Measurements from ENCODE around the gene VPS37B. TPM values are rescaled to one million over a fixed set of nuclear protein-coding genes. Genes with fewer than 3 reads are reported as not detected.

Gene VPS37B
- total RNA-seq, 1 experiment from 2014 or later = 104 TPM

DNA sequence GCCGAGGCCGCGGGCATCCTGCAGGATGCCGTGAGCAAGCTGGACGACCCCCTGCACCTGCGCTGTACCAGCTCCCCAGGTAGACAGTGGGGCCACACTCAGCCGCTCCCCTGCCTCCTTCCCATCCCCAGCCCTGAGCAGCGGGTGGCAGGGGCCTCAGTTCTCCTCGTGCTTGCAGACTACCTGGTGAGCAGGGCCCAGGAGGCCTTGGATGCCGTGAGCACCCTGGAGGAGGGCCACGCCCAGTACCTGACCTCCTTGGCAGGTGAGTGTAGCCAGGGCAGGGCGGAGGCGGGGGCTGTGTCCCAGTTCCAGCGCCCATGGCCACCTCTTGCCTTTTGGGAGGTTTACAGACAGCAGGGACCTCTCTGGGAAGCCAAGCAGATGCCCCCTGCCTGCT lies 37.8 kb downstream of the VPS37B start:
- DNase-seq = no peak
- no peak for TF ChIP-seq CTCF (IDR thresholded peaks at IDR 0.05; ENCODE audit: unreplicated experiment)
- Mint-ChIP-seq H3K27ac (ENCODE audit: unreplicated experiment) (no peak overlapping the region), H3K4me1 (ENCODE audit: low read depth, unreplicated experiment) (peaks cover 5% of the 10 kb centered on the region), H3K36me3 (ENCODE audit: insufficient read depth, unreplicated experiment) (peaks cover 95% of the 10 kb centered on the region), H3K4me3 (ENCODE audit: low read depth, unreplicated experiment) (no peak overlapping the region), H3K9me3 (ENCODE audit: low read depth, unreplicated experiment) (no peaks in the 10 kb centered on the region), H3K27me3 (ENCODE audit: unreplicated experiment) (no peaks in the 10 kb centered on the region)
- BruUV-seq (replicated peaks) = no TSS peak
- CTCF ChIA-PET = interaction anchor here (1.4 kb wide), 1 partner anchor 64 kb away, joined by 4 read pairs; no protein-coding TSS in a partner anchor
- intact Hi-C loops (cut with micrococcal nuclease; ENCODE audit: unreplicated experiment) = no loop called here

- H3K9me3 Mint-ChIP-seq (ENCODE audit: low read depth, unreplicated experiment) = no peaks in the 10 kb centered on the region
- CTCF ChIA-PET = interaction anchor here (0.6 to 1.4 kb wide), 2 partner anchors 63 to 851 kb away, joined by 4 read pairs; no protein-coding TSS in a partner anchor
- TF ChIP-seq CTCF (IDR thresholded peaks at IDR 0.05; ENCODE audit: unreplicated experiment) = no peak
- peak overlapping the region; percentile 80 for H3K27ac Mint-ChIP-seq (ENCODE audit: unreplicated experiment)
- no peaks in the 10 kb centered on the region for H3K4me1 Mint-ChIP-seq (ENCODE audit: low read depth, unreplicated experiment)
- BruUV-seq (replicated peaks) = no TSS peak
- H3K36me3 Mint-ChIP-seq (ENCODE audit: insufficient read depth, unreplicated experiment) = peaks cover 94% of the 10 kb centered on the region
- no peak overlapping the region for H3K4me3 Mint-ChIP-seq (ENCODE audit: low read depth, unreplicated experiment)
- DNase-seq = no peak
- no peaks in the 10 kb centered on the region for H3K27me3 Mint-ChIP-seq (ENCODE audit: unreplicated experiment)
- intact Hi-C loops (cut with micrococcal nuclease; ENCODE audit: unreplicated experiment) = no loop called here
These were observed 38.8 kb downstream of the VPS37B start for GRCh38 chr12:122856999-122857671.

GRCh38 chr12:122855928-122856831 lies 39.7 kb downstream of the VPS37B start:
- BruUV-seq (replicated peaks) = TSS peak; percentile 32
- no peak for DNase-seq
- Mint-ChIP-seq H3K4me3 (ENCODE audit: low read depth, unreplicated experiment) (peak overlapping the region; percentile 49), H3K4me1 (ENCODE audit: low read depth, unreplicated experiment) (no peaks in the 10 kb centered on the region), H3K27me3 (ENCODE audit: unreplicated experiment) (no peaks in the 10 kb centered on the region), H3K27ac (ENCODE audit: unreplicated experiment) (peak overlapping the region; percentile 80), H3K36me3 (ENCODE audit: insufficient read depth, unreplicated experiment) (peaks cover 94% of the 10 kb centered on the region), H3K9me3 (ENCODE audit: low read depth, unreplicated experiment) (no peaks in the 10 kb centered on the region)
- CTCF ChIA-PET = interaction anchor here (0.7 kb wide), 1 partner anchor 47 kb away, joined by 7 read pairs; no protein-coding TSS in a partner anchor
- intact Hi-C loops (cut with micrococcal nuclease; ENCODE audit: unreplicated experiment) = no loop called here
- TF ChIP-seq CTCF (IDR thresholded peaks at IDR 0.05; ENCODE audit: unreplicated experiment) = no peak

- no peak for DNase-seq
- intact Hi-C loops (cut with micrococcal nuclease; ENCODE audit: unreplicated experiment) = no loop called here
- TF ChIP-seq CTCF (IDR thresholded peaks at IDR 0.05; ENCODE audit: unreplicated experiment) = no peak
- H3K9me3 Mint-ChIP-seq (ENCODE audit: low read depth, unreplicated experiment) = no peaks in the 10 kb centered on the region
- CTCF ChIA-PET = interaction anchor here (0.7 kb wide), 1 partner anchor 48 kb away, joined by 7 read pairs; no protein-coding TSS in a partner anchor
- H3K4me1 Mint-ChIP-seq (ENCODE audit: low read depth, unreplicated experiment) = no peaks in the 10 kb centered on the region
- no TSS peak for BruUV-seq (replicated peaks)
- H3K27ac Mint-ChIP-seq (ENCODE audit: unreplicated experiment) = peak overlapping the region; percentile 80
- no peaks in the 10 kb centered on the region for H3K27me3 Mint-ChIP-seq (ENCODE audit: unreplicated experiment)
- H3K4me3 Mint-ChIP-seq (ENCODE audit: low read depth, unreplicated experiment) = no peak overlapping the region
- H3K36me3 Mint-ChIP-seq (ENCODE audit: insufficient read depth, unreplicated experiment) = peaks cover 89% of the 10 kb centered on the region
These were observed 40.7 kb downstream of the VPS37B start for GRCh38 chr12:122855071-122855829.
